HEK293T (cell line): ENCODE results near the gene RNF123.

ENCODE experiments used
- ARNT ChIP-seq: fragments of 450-650 bp; IDR thresholded peaks from 2 replicates; pipeline ENCODE4 v1.6.1; 2017; ENCODE audit warnings: mild to moderate bottlenecking
- BHLHE40 ChIP-seq: fragments of 450-650 bp; IDR thresholded peaks from 2 replicates; pipeline ENCODE4 v1.6.1; 2016; ENCODE audit warnings: mild to moderate bottlenecking, moderate library complexity, borderline replicate concordance
- FOXM1 ChIP-seq: fragments of 450-650 bp; IDR thresholded peaks from 2 replicates; pipeline ENCODE4 v1.6.1; 2017; ENCODE audit warnings: mild to moderate bottlenecking, borderline replicate concordance
- PKNOX1 ChIP-seq: fragments of 450-650 bp; IDR thresholded peaks from 2 replicates; pipeline ENCODE4 v1.6.1; 2016
- SP1 ChIP-seq: fragments of 450-650 bp; IDR thresholded peaks from 2 replicates; pipeline ENCODE4 v1.6.1; 2017
- TARDBP ChIP-seq: fragments of 450-650 bp; IDR thresholded peaks from 2 replicates; pipeline ENCODE4 v1.6.1; 2016

- TF ChIP-seq FOXM1, result no peak
- no peak for TF ChIP-seq TARDBP
- no peak for TF ChIP-seq ARNT
- TF ChIP-seq SP1, result no peak
- no peak for TF ChIP-seq BHLHE40
- TF ChIP-seq PKNOX1, result no peak
These were observed 20.5 kb downstream of the RNF123 start for GRCh38 chr3:49709852-49710251.
